Ishikawa (cell line): ENCODE data around the gene NAV2.

Experiments used
- CEBPB ChIP-seq: IDR thresholded peaks from 2 replicates; pipeline ENCODE4 v1.6.1; 2012
- CREB1 ChIP-seq: IDR thresholded peaks from 2 replicates; pipeline ENCODE4 v1.6.1; 2012; ENCODE audit warnings: low read depth
- EGR1 ChIP-seq: IDR thresholded peaks from 2 replicates; pipeline ENCODE4 v1.6.1; 2012
- EP300 ChIP-seq: IDR thresholded peaks from 2 replicates; pipeline ENCODE4 v1.6.1; 2012; ENCODE audit warnings: borderline replicate concordance
- FOXM1 ChIP-seq: IDR thresholded peaks from 2 replicates; pipeline ENCODE4 v1.6.1; 2012; ENCODE audit warnings: low read depth, borderline replicate concordance
- NFIC ChIP-seq: IDR thresholded peaks from 2 replicates; pipeline ENCODE4 v1.6.1; 2012
- RAD21 ChIP-seq: IDR thresholded peaks from 2 replicates; pipeline ENCODE4 v1.6.1; 2012; ENCODE audit warnings: low read depth
- TAF1 ChIP-seq: IDR thresholded peaks from 2 replicates; pipeline ENCODE4 v1.6.1; 2012; ENCODE audit warnings: low read depth, mild to moderate bottlenecking
- TCF12 ChIP-seq: IDR thresholded peaks from 2 replicates; pipeline ENCODE4 v1.6.1; 2012; ENCODE audit warnings: low read depth
- TEAD4 ChIP-seq: IDR thresholded peaks from 2 replicates; pipeline ENCODE4 v1.6.1; 2012
- YY1 ChIP-seq: IDR thresholded peaks from 2 replicates; pipeline ENCODE4 v1.6.1; 2012; ENCODE audit warnings: low read depth
- ZBTB7A ChIP-seq: IDR thresholded peaks from 2 replicates; pipeline ENCODE4 v1.6.1; 2012; ENCODE audit warnings: low read depth
- TF ChIP-seq, protein P1 (sequence below): IDR thresholded peaks from 2 replicates; pipeline ENCODE4 v1.6.1; 2012
- TF ChIP-seq, protein P2 (sequence below): IDR thresholded peaks from 2 replicates; pipeline ENCODE4 v1.6.1; 2012
- TF ChIP-seq, protein P3 (sequence below): IDR thresholded peaks from 2 replicates; pipeline ENCODE4 v1.6.1; 2012; ENCODE audit warnings: low read depth, mild to moderate bottlenecking

The NAV2 gene

DNA sequence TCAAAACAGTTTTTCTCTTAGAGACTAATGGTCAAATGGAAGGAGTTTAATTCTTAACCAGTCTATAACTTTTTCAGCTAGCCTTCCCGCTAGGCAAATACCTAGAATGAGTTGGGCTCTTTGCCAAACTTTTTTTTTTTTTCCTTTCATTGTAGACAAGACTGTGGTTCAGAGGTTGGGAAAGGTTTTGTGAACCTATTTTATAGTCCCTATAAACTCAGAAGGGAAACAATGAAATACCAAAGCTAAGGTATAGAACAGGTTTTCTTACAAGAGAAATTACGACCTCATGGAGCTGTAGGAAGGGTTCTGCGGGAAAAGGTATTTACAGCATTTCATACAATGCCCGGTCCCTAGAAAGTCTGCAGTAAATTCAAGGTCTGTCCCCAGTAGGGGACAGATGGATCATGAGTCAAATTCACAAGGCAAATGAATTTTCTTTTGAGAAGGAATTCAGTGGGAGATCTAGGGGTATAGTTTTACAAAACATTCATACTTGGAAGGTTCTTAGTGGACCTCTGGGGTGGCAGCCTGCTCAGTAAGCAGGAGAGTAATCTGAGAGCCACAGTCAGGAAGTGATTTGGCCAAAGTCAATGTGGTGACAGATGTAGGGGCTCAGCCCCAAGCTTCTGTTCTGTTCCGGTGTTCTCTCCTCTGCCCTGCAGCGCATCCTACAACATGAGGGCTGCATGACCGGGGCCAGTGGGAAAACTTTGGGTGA lies 300.9 kb downstream of the NAV2 start:
- 0 out of 2 replicates have a peak, but pooled peaks have one; percentile 12 for TF ChIP-seq CREB1
- peak; percentile 39; the same call in 1 of the 2 replicates for TF ChIP-seq TCF12
- TF ChIP-seq, protein P1, sequence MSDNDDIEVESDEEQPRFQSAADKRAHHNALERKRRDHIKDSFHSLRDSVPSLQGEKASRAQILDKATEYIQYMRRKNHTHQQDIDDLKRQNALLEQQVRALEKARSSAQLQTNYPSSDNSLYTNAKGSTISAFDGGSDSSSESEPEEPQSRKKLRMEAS: no peak
- peak; percentile 35; the same call in 1 of the 2 replicates for TF ChIP-seq EP300
- TF ChIP-seq, protein P2, sequence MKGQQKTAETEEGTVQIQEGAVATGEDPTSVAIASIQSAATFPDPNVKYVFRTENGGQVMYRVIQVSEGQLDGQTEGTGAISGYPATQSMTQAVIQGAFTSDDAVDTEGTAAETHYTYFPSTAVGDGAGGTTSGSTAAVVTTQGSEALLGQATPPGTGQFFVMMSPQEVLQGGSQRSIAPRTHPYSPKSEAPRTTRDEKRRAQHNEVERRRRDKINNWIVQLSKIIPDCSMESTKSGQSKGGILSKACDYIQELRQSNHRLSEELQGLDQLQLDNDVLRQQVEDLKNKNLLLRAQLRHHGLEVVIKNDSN: no peak
- TF ChIP-seq TEAD4: peak; percentile 47
- peak; percentile 86 for TF ChIP-seq NFIC

DNA sequence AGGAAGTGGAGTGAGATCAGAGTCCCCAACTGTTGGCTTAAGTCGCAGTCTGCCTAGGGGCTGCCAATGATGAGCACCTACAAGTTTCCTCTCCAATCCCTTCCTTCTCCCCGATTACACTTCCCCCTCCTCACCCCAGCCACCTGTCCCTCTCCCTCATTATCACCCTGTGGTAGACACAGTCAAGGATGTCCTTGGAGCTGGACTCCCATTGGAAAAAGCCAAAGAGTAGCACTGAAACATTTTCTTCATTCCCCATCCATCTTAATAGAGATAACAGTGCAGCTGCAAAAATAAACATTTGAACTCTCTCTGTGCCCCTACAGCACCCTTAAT lies 301.4 kb downstream of the NAV2 start:
- TF ChIP-seq EP300: no peak
- TF ChIP-seq, protein P2: no peak
- no peak for TF ChIP-seq YY1
- TF ChIP-seq, protein P1: no peak
- no peak for TF ChIP-seq RAD21
- TF ChIP-seq, protein P3, sequence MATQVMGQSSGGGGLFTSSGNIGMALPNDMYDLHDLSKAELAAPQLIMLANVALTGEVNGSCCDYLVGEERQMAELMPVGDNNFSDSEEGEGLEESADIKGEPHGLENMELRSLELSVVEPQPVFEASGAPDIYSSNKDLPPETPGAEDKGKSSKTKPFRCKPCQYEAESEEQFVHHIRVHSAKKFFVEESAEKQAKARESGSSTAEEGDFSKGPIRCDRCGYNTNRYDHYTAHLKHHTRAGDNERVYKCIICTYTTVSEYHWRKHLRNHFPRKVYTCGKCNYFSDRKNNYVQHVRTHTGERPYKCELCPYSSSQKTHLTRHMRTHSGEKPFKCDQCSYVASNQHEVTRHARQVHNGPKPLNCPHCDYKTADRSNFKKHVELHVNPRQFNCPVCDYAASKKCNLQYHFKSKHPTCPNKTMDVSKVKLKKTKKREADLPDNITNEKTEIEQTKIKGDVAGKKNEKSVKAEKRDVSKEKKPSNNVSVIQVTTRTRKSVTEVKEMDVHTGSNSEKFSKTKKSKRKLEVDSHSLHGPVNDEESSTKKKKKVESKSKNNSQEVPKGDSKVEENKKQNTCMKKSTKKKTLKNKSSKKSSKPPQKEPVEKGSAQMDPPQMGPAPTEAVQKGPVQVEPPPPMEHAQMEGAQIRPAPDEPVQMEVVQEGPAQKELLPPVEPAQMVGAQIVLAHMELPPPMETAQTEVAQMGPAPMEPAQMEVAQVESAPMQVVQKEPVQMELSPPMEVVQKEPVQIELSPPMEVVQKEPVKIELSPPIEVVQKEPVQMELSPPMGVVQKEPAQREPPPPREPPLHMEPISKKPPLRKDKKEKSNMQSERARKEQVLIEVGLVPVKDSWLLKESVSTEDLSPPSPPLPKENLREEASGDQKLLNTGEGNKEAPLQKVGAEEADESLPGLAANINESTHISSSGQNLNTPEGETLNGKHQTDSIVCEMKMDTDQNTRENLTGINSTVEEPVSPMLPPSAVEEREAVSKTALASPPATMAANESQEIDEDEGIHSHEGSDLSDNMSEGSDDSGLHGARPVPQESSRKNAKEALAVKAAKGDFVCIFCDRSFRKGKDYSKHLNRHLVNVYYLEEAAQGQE: no peak
- no peak for TF ChIP-seq CEBPB
- TF ChIP-seq CREB1: no peak
- TF ChIP-seq NFIC: no peak

DNA sequence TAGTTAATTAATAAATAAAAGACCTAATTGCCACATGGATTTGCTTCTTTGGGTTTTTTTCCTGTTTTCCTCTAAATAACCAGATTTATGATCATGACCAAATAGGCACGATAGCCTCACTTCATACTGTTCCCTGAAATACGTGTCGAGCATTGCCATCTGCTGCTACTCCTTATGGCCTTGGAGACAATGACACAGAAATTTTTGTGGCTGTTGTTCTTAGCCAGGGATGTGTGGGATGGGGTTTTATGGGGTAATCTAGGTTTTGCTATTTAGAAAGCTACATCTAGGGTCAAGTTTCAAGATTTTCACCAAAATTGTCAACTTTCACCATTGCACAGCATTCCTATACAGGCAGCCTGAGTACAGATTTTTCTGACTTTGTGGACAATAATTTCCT lies 302.5 kb downstream of the NAV2 start:
- no peak for TF ChIP-seq TAF1
- no peak for TF ChIP-seq CREB1
- TF ChIP-seq ZBTB7A: no peak
- TF ChIP-seq TEAD4: no peak
- TF ChIP-seq NFIC: no peak
- no peak for TF ChIP-seq RAD21
- TF ChIP-seq, protein P1: no peak
- no peak for TF ChIP-seq CEBPB
- TF ChIP-seq EGR1: no peak
- TF ChIP-seq, protein P2: no peak
- TF ChIP-seq YY1: no peak
- no peak for TF ChIP-seq TCF12
- no peak for TF ChIP-seq EP300
- TF ChIP-seq, protein P3: no peak

DNA sequence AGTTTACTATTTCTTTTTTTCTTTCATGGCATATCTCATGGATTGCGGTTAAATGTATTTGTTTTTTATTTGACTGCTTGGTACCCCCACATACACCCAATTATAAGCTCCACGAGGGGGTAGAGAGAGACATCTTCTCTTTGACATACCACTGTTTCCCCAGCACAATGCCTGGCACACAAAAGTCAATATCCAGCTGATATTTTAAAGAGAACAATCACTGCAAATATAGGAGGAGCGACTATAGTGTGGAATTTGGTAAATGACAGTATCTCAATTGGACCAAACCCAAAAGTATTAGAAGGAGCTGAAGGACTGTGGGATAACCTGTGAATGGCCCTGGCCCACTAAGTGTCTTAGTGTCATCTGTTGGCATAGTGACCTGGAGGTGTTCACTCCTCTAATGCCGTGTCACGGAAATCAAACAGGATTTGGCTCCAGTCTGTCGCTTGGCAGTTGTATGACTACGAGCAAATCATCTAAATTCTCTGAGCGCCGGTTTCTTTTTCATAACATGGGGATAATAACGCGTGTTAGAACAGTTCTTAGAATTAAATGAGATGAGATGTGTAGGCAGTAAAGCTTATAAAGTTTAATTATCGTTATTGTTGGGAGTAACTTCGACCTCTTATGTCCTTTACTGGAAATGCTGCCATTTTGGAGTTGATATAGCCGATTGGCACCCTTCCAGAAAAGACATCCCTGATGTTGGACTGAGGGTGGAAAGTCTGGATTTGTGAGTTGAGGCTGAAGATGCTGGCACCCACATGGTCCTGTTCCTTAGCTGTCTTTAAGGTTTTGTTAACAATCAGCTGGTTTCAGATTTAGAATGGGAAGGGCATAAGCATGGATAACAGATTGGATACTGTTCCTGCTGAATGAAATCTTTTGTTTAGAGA lies 303.1 kb downstream of the NAV2 start:
- TF ChIP-seq EP300 (no peak), EGR1 (no peak), NFIC (peak; percentile 79), TAF1 (no peak)

DNA sequence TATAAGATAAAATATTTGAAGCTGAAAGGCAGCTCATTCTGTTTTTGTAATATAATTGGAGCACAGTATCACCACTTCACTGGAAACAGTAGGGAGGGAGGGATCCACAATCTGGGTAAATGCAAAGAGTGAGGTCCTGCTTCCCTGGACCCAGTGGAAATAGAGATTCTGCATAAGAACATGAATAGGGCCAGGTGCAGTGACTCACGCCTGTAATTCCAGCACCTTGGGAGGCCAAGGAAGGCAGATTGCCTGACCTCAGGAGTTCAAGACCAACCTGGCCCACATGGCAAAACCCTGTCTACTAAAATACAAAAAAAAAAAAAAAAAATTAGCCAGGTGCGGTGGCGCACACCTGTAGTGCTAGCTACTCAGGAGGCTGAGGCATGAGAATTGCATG lies 303.9 kb downstream of the NAV2 start:
- TF ChIP-seq CEBPB (no peak), NFIC (no peak), YY1 (no peak)

DNA sequence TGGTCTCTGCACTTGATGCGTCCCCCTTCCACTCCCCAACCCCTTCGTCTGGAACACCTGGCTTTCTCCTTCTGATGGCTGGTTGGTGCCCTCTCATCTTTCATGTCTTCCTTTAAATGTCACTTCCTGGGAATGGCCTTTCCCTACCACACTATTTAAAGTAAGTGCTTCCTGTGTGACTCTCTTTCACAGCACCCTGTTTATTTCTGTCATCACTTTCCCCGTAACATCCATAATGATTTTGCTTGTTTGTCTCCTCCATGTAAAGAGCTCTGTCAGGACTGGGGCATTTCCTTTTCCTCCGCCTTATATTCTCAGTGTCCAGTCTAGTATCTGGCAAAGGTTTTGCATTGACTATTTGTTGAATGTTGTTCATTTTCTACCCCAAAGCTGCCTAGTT lies 304.7 kb downstream of the NAV2 start:
- TF ChIP-seq FOXM1: no peak
- TF ChIP-seq TCF12: no peak
